HepG2 (cell line): Measurements from ENCODE around the gene DNAJB8. TPM values are rescaled to one million over a fixed set of nuclear protein-coding genes. Genes with fewer than 3 reads are reported as not detected.

Experiments used
- ATAC-seq: fragments of 200-7000 bp; cut with Tn5 transposase; 3 replicates; pipeline ENCODE4 v1.9.1; 2020; ENCODE audit warnings: mild to moderate bottlenecking, moderate library complexity
- BruUV-seq: library from RNA; stranded (reverse); fragments of 400-500 nt; replicated peaks from 2 replicates; lab custom pipeline; 2021; lab: Mats Ljungman, UMichigan
- CTCF ChIA-PET: fragments of 300-600 bp; formaldehyde crosslinking; extraction: SDS; loops from one replicate; lab custom pipeline; 2021; ENCODE audit warnings: low total read pairs, inconsistent platforms, low intra/inter-chr PET ratio; lab: Yijun Ruan, JAX
- POLR2A ChIA-PET: fragments of 350-600 bp; sonication (Branson Sonifier 250); formaldehyde crosslinking; loops from one replicate; lab custom pipeline; 2020; ENCODE audit warnings: antibody characterized with exemption, inconsistent platforms; lab: Yijun Ruan, JAX
- DNase-seq: peaks from one replicate; pipeline ENCODE4 v3.0.0-alpha.2; 2015; ENCODE audit warnings: low spot score
- FAIRE-seq: peaks from 3 replicates; lab custom pipeline; 2011; peaks lifted over from hg19 to GRCh38; lab: Jason Lieb, UNC
- H2AFZ ChIP-seq: one replicate; pipeline ENCODE4 v1.6.1; 2011; ENCODE audit warnings: low read length, inconsistent platforms
- H3K27ac ChIP-seq: fragments of 300-600 bp; 3 replicates; pipeline ENCODE4 v1.8.0; 2011; ENCODE audit warnings: mixed run types, mild to moderate bottlenecking, mixed read lengths, low read length, inconsistent platforms; ENCODE audit not compliant: insufficient read depth; ENCODE audit errors: extremely low read length
- H3K27me3 ChIP-seq, 2 experiments: fragments of 200-600 bp in 1 of 2; 2 replicates in 1 of 2; 3 replicates in 1 of 2; pipeline versions ENCODE4 v1.6.0 to v1.8.0; 2011; ENCODE audit warnings: low read length in 2 of 2, mild to moderate bottlenecking in 2 of 2, moderate library complexity in 2 of 2, inconsistent platforms in 1 of 2; ENCODE audit not compliant: insufficient read depth in 2 of 2, control insufficient read depth in 1 of 2
- H3K36me3 ChIP-seq, 2 experiments: fragments of 200-600 bp in 1 of 2; replicated peaks in 1 of 2; 2 replicates in 1 of 2; 3 replicates in 1 of 2; pipeline versions ENCODE4 v1.5.1 to v1.8.0; 2011; ENCODE audit warnings: low read length in 2 of 2, inconsistent platforms in 1 of 2; ENCODE audit not compliant: insufficient read depth in 2 of 2, control insufficient read depth in 1 of 2
- H3K4me1 ChIP-seq: 2 replicates; pipeline ENCODE4 v1.5.1; 2012; ENCODE audit warnings: low read length, inconsistent platforms; ENCODE audit not compliant: insufficient read depth
- H3K4me2 ChIP-seq: 2 replicates; pipeline ENCODE4 v1.6.0; 2011; ENCODE audit warnings: low read depth, low read length, inconsistent platforms
- H3K4me3 ChIP-seq, 3 experiments: fragments of 200-600 bp in 1 of 3; sonication (generic), shearing (Covaris generic) in 1 of 3; replicated peaks in 1 of 3; 2 replicates each; pipeline ENCODE4 v1.5.1; 2011 to 2016; ENCODE audit warnings: low read length in 3 of 3, inconsistent platforms in 2 of 3, low read depth in 2 of 3, mild to moderate bottlenecking in 2 of 3, control low read depth in 1 of 3, mixed read lengths in 1 of 3; ENCODE audit not compliant: insufficient read depth in 1 of 3
- H3K79me2 ChIP-seq: one replicate; pipeline ENCODE4 v1.6.1; 2011; ENCODE audit warnings: low read length, inconsistent platforms; ENCODE audit not compliant: insufficient read depth
- H3K9ac ChIP-seq: 2 replicates; pipeline ENCODE4 v1.6.0; 2011; ENCODE audit warnings: mild to moderate bottlenecking, low read depth, low read length, inconsistent platforms; ENCODE audit not compliant: insufficient read depth
- H3K9me3 ChIP-seq: 2 replicates; pipeline ENCODE4 v1.5.1; 2012; ENCODE audit warnings: mild to moderate bottlenecking, low read length
- H4K20me1 ChIP-seq: 2 replicates; pipeline ENCODE4 v1.6.0; 2011; ENCODE audit warnings: inconsistent platforms, mild to moderate bottlenecking, low read length, moderate library complexity; ENCODE audit not compliant: insufficient read depth
- AHDC1 ChIP-seq: sonication (generic); formaldehyde crosslinking; IDR thresholded peaks from 2 replicates; pipeline ENCODE4 v1.5.1; 2020; ENCODE audit warnings: mild to moderate bottlenecking, missing genetic modification reagents, borderline replicate concordance
- GABPB1 ChIP-seq: IDR thresholded peaks from 2 replicates; pipeline ENCODE4 v1.6.1; 2016; ENCODE audit warnings: mild to moderate bottlenecking, missing genetic modification reagents, moderate library complexity, missing compliant biosample characterization
- MXD1 ChIP-seq: sonication (generic); formaldehyde crosslinking; IDR thresholded peaks from 2 replicates; pipeline ENCODE4 v1.4.0; 2020; ENCODE audit warnings: mild to moderate bottlenecking, missing genetic modification reagents
- NKX3-1 ChIP-seq: sonication (generic); formaldehyde crosslinking; IDR thresholded peaks from 2 replicates; pipeline ENCODE4 v1.5.0; 2020; ENCODE audit warnings: missing genetic modification reagents
- PPARG ChIP-seq: conservative IDR thresholded peaks from 2 replicates; pipeline ENCODE4 v1.6.1; 2016; ENCODE audit warnings: missing biosample characterization, missing genetic modification reagents
- SIN3A ChIP-seq: IDR thresholded peaks from 2 replicates; pipeline ENCODE4 v1.6.1; 2011; ENCODE audit warnings: low read depth, mild to moderate bottlenecking, control low read depth, low read length, borderline replicate concordance
- TCF12 ChIP-seq, 2 experiments: fragments of 450-650 bp in 1 of 2; sonication (generic) in 1 of 2; formaldehyde crosslinking in 1 of 2; IDR thresholded peaks; 2 replicates each; pipeline versions ENCODE4 v1.6.1 to v1.8.0; 2017 to 2022; ENCODE audit warnings: antibody characterized with exemption in 1 of 2, mild to moderate bottlenecking in 1 of 2, missing genetic modification reagents in 1 of 2, moderate library complexity in 1 of 2
- ZBTB7A ChIP-seq: sonication (generic); formaldehyde crosslinking; IDR thresholded peaks from 2 replicates; pipeline ENCODE4 v1.8.0; 2022; ENCODE audit warnings: mild to moderate bottlenecking, missing genetic modification reagents
- ZNF256 ChIP-seq: sonication (generic); formaldehyde crosslinking; conservative IDR thresholded peaks from 2 replicates; pipeline ENCODE4 v1.4.0; 2020; ENCODE audit warnings: missing genetic modification reagents
- ZNF274 ChIP-seq: sonication (generic); formaldehyde crosslinking; IDR thresholded peaks from 2 replicates; pipeline ENCODE4 v1.5.1; 2020; ENCODE audit warnings: mild to moderate bottlenecking, missing genetic modification reagents
- ZNF569 ChIP-seq: sonication (generic); formaldehyde crosslinking; IDR thresholded peaks from 2 replicates; pipeline ENCODE4 v1.5.0; 2020; ENCODE audit warnings: mild to moderate bottlenecking, missing genetic modification reagents, moderate library complexity, borderline replicate concordance
- WGBS: methylation state at CpG from one replicate; pipeline ENCODE4 v1.1.6; 2017; ENCODE audit warnings: low lambda C conversion rate; 5-methylcytosine and 5-hydroxymethylcytosine counted together
- in situ Hi-C: cut with HindIII; loops from 2 replicates; pipeline ENCODE4 v1.10.0; 2017; ENCODE audit warnings: low pct_unique_long_range_greater_than_20kb; ENCODE audit not compliant: extremely low pct_ligation_motif_present
- intact Hi-C: fragments of 100-400 bp; cut with micrococcal nuclease; formaldehyde crosslinking; loops from one replicate; pipeline ENCODE4 v1.10.0; 2022; ENCODE audit not compliant: unreplicated experiment
- polyA plus RNA-seq, 8 experiments: library from polyadenylated mRNA; depleted of rRNA in 3 of 8; stranded (reverse) in 7 of 8; unstranded in 1 of 8; fragments of >200 nt; fragmentation: Illumina TruSeq in 4 of 8; extraction: Trizol in 4 of 8; gene quantifications; 2 replicates each; pipeline versions ENCODE4 v1.2.1 to v1.2.3, GENCODE V29; 2011 to 2016; ENCODE audit warnings: low read depth in 4 of 8, missing spikeins in 1 of 8, mixed read lengths in 1 of 8; ENCODE audit not compliant: insufficient read depth in 1 of 8
- total RNA-seq, 5 experiments: library from RNA; depleted of rRNA; stranded (reverse); fragments of >200 nt; fragmentation: Illumina TruSeq; extraction: Trizol; gene quantifications; 2 replicates each; pipeline ENCODE4 v1.2.3, GENCODE V29; 2016; ENCODE audit warnings: low read depth in 1 of 5

Gene DNAJB8
- total and polyA plus RNA-seq, 2 of the 13 experiments (the other 11 are each of a cell fraction or from before 2014, with no cell fraction given): not detected

- FAIRE-seq (no peak), ATAC-seq (no peak)
- in situ Hi-C loops: loop anchor here (5.0 kb wide), 2 partner anchors 58 to 178 kb away; no protein-coding TSS in a partner anchor
These were observed 18.9 kb upstream of the DNAJB8 start for GRCh38 chr3:128485282-128486204.

GRCh38 chr3:128484404-128485281, 18.0 kb upstream of the DNAJB8 start:
- H3K36me3 ChIP-seq: peaks cover 6 to 45% of the 10 kb centered on the region in 2 experiments; a peak in 3 of 5 replicates
- intact Hi-C loops (no loop called here), in situ Hi-C loops (loop anchor here (5.0 kb wide), 2 partner anchors 57 to 177 kb away; no protein-coding TSS in a partner anchor)
- H3K79me2 ChIP-seq: peaks cover 5% of the 10 kb centered on the region
- H2AFZ ChIP-seq: no peak overlapping the region
- BruUV-seq: TSS peak; percentile 35
- H4K20me1 ChIP-seq: no peaks in the 10 kb centered on the region; the same call in 1 of the 2 replicates
- H3K4me3 ChIP-seq: no peak overlapping the region
- DNase-seq (no peak), ATAC-seq (no peak), FAIRE-seq (no peak)
- H3K4me1 ChIP-seq: peaks cover 16% of the 10 kb centered on the region
- H3K27me3 ChIP-seq: no peaks in the 10 kb centered on the region
- WGBS: 96% methylated on average over 16 of the region's 16 CpGs
- no peaks in the 10 kb centered on the region for H3K9me3 ChIP-seq
- ChIA-PET CTCF (no interaction called here), POLR2A (no interaction called here)
- H3K27ac ChIP-seq: no peak overlapping the region
- no peak overlapping the region for H3K4me2 ChIP-seq
- no peak overlapping the region for H3K9ac ChIP-seq
- TF ChIP-seq NKX3-1 (CRISPR knock-in tag): no peak
- TF ChIP-seq GABPB1 (CRISPR knock-in tag): no peak
- TF ChIP-seq MXD1 (CRISPR knock-in tag): no peak
- no peak for TF ChIP-seq AHDC1
- no peak for TF ChIP-seq PPARG
- TF ChIP-seq ZNF569 (CRISPR knock-in tag): no peak

More at GRCh38 chr3:128485282-128486204, 18.9 kb upstream of the DNAJB8 start:
- 95% methylated on average over 20 of the region's 29 CpGs for WGBS
- Histone ChIP-seq H2AFZ (no peak overlapping the region), H3K4me2 (no peak overlapping the region), H3K27me3 (no peaks in the 10 kb centered on the region), H3K27ac (no peak overlapping the region), H3K36me3 (peaks cover 6 to 40% of the 10 kb centered on the region in 2 experiments; a peak in 3 of 5 replicates), H3K4me3 (no peak overlapping the region), H3K9me3 (no peaks in the 10 kb centered on the region)
- ChIA-PET CTCF (no interaction called here), POLR2A (no interaction called here)
- BruUV-seq: no TSS peak
- no peak for TF ChIP-seq ZNF256 (CRISPR knock-in tag)
- TF ChIP-seq ZNF274 (CRISPR knock-in tag): no peak
- no peak for TF ChIP-seq ZBTB7A (CRISPR knock-in tag)
- TF ChIP-seq SIN3A: no peak
- TF ChIP-seq TCF12 (IDR thresholded peaks at IDR 0.05): no peak
- TF ChIP-seq TCF12 (CRISPR knock-in tag; IDR thresholded peaks at IDR 0.05): no peak
- TF ChIP-seq, all 625 proteins: peak for 0
- H4K20me1 ChIP-seq: peaks cover 6% of the 10 kb centered on the region; the same call in 1 of the 2 replicates
- no peak for DNase-seq
- intact Hi-C loops: no loop called here
- peaks cover 20% of the 10 kb centered on the region for H3K4me1 ChIP-seq
- peaks cover 5% of the 10 kb centered on the region for H3K79me2 ChIP-seq
- H3K9ac ChIP-seq: no peak overlapping the region
